Measurements from ENCODE around the gene TMEM131.
"Not testable (repeated sequence)": the region's sequence is repeated elsewhere in the genome, so short reads cannot be mapped to it uniquely, and the experiment has no call there.

TMEM131 gene

DNA sequence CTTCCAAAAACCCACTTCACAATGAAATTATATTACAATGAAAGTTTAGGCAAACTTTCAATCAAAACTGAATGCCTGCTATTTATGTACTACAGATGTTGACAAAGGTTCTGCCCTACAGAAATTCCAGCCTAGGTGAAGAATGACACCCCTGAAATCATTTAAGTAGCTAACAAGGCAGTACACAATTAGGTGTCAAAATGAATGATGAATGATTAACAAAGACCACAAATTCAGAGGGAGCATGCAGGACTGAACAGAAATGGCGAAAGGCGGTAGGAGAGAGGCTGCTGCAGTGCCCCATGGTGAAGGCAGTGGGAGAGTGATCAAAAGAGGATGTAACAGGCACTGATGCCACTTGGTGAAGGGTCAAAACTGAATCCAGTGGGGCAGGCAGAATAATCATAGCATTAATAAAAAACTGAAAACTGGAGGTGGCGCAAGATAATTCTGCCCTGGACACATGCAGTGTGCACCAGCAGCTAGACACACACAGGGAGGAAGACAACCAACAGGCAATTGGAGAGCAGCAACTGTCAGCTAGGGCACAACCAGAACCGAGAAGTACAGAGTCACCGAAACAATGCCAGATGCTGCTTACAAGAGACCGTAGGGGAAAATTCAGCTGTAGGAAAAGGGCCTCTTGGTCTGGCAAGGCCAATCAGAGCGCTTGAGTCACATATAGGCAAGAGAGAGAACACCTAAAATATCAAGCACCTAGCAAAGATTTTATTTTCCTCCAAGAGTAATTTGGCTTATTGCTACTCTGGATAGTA, 4.5 kb downstream of the TMEM131 start:
- no peak for ATAC-seq

DNA sequence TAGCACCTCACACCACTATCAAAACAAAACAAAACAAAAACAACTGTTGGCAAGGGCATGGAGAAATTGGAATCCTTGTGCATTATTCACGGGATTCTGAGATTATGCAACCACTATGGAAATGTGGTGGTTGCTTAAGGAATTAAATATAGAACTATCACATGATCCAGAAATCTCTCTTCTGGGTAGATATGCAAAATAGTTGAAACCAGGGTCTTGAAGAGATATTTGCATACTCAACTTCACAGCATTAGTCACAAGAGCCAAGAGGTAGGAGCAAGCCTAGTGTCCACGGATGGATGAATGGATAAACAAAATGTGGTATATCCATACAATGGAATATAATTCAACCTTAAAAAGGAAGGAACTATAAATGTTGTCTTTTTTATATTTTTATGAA, 7.0 kb downstream of the TMEM131 start:
- ATAC-seq, result no peak

GRCh38 chr2:97985998-97986397, 9.8 kb downstream of the TMEM131 start:
- ATAC-seq, result no peak

- no peak for ATAC-seq
Observed at GRCh38 chr2:97983698-97984097, 12.1 kb downstream of the TMEM131 start.

- no peak for ATAC-seq
Observed at GRCh38 chr2:97983134-97983533, 12.6 kb downstream of the TMEM131 start.

DNA sequence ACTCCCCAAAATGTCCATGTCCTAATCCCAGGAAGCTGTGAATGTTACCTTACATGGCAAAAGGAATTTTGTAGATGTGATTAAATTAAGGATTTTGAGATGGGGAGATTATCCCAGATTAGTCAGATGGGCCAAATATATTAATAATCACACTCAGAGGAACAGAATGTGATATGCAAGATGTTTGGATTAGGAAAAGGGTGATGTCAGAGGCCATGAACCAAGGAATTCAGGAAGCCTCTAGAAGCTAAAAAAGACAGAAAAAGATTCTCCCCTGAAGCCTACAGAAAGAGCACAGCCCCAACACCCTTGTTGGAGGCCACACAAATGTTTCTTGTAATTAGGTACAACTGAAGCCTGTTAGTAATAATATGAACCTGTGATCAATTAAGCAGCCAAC, 13.1 kb downstream of the TMEM131 start:
- ATAC-seq, result no peak

- ATAC-seq, result no peak
Observed at GRCh38 chr2:97981961-97982360, 13.8 kb downstream of the TMEM131 start.

DNA sequence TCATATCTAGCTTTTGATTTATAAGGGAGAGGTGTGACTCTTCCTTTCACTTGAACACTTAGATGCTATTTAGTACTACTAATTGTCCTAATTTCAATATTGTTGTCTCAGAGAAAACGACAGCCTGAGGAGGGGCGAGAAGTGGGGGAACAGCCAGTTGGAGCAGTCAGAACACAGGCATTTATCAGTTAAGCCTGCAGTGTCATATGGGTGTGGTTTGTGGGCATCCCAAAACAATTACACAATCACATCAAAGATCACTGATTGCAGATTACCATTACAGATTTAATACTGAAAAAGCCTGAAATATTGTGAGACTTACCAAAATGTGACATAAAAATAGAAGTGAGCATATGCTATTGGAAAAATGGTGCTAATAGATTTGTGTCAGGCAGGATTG, 15.8 kb downstream of the TMEM131 start:
- ATAC-seq, result peak in 1 of 2 donors; percentile 25

DNA sequence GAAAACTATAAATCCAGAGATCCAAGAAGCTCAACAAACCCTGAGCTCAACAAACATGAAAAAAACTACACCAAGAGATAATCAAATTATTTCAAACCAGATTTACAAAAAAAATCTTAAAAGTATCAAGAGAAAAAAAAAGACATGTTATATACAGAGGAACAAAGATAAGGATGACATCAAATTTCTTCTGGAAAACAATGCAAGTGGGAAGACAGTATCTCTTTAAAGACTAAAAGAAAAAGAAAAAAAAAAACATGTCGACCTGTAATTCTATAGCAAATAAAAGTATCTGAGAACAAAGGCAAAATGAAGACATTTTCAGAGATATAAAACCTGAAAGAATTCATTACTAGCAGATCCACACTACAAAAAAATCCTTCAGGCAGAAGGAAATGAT, 21.3 kb downstream of the TMEM131 start:
- ATAC-seq, result no peak

DNA sequence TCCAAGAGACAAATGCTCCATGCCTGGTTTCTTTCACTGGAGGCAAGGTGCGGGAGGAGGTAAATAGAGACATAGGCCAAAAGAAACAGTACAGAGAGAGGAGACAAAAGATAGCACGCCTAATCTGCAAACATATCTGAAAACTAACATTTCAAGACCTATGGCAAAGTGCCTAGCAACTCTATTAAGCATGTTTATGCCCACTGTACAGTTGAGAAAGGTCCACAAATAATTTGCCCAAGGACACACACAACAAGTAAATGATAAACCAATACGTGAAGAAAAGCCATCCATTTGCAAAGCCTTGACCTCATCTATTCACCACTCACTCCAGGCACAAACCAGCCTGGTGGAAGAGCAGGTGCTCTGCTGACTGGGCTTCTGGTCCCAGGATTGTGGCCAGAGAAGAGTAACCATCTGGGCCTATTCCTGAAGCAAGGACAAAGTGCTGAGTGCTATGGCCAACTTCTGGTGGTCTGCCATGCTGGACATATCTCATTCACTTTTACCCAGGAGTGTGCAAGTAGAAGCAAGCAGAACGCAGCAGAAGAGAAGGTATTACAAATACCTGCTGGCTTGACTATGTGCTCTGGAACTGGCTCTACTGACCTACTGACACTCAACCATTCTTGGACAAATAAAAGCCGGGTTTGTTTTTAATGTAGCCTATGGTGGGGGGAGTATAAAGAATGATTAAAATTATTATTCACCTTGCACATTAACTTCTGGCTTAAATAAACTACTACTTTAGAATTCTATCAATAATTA, 25.3 kb downstream of the TMEM131 start:
- no peak for ATAC-seq

DNA sequence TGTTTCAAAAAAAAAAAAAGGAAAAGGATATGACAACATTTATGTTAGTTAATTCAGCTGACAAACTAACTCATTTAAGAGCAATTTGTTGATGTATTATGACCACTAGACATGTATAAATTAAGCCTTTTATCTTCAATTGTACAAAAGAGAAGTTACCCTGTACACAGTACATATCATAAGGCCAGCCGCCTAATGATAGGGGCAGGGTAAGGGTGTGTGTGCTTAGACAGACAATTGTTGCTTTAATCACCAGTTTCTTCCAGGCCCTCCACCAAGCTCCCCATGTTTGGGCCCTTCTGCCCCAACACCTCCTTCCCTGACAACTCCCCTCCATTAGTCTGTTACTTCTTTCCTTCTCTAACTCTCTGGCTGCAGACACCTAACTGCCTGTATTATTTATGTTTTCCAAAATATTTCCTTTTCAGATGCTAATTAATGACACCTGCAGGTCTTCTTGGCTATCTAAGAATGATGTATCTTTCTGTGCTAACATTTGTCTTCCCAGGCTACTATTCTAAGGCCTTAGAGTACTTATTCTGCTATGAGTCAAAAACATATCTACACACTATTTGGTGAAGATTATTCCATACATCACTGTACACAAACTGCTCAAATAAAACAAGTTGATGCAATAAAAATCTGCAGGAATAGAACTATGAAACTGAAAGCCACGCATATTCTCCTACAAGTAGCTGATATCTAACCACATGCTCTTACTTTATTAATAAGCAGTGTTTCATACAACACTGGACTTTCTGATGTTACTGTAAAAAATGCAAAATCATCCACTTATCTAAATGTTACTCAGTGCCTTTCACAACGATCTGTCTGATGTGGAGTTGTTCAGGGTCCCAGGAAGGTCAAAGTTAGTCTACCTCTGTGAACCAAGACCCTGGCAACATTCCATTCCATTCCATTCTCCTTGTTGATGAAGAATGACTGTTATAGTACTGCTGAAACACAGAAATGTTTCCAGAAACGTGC, 26.4 kb downstream of the TMEM131 start:
- peak; percentile 47 to 67 for ATAC-seq

DNA sequence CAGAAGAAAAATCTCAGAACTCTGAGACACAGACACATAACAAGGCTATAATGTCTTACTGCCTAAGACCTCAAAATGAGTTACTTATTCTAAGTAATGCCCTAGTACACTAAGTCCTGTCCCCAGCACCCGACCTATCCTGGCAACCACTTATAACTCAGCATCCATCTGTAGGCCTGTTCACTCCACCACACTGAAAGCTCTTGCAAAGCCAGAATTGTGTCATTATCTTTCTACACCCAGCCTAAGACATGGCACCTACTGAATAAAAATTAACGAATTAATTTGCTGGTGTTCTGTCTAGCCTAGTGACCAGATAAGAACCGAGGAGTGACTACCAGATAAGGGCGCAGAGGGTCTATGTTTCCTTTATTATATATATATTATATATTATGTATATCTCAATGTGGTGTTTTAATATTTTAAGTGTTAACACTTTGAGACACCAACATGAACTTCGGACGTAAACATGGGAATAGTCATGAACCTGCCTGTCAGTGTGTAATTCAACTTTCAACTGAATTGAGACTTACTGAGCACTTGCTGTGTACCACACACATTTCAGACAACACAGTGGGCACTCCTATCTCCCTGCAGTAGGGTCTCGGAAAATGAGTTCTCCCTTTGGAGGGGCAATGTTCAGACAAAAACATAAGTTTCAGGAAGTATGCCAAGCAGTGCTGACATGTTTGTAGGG, 27.7 kb downstream of the TMEM131 start:
- ATAC-seq, result no peak

GRCh38 chr2:97967216-97967592, 28.5 kb downstream of the TMEM131 start:
- ATAC-seq, result no peak

DNA sequence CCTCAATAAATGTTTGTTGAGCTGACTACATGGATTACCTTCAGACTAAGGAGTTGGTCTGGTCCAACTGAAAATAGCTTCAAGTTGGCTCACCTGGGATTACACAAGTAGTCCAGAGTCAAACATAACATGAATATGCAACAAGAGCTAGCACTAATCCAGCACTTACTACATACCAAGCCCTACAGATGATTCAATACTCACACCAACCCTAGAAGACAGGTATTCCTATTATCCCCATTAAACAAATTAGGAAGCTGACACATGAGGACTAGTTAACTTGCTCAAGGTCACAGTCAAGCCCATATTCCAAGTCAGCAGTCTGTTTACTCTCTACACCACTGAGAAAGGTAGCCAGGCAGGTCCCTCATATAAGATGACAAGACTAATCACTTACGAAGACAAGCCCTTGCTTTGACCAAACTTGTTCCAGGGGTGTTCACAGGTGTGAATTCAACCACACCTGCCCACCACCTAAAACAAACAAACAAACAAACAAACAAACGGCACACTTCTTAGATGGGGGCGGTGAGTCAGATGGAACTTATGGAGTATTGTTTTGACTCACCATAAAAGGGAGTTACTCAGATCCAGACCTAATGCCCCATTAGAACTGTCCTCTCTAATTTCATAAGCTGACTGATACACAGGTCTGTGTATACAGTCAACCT, 29.1 kb downstream of the TMEM131 start:
- ATAC-seq, result peak; percentile 66 to 70

DNA sequence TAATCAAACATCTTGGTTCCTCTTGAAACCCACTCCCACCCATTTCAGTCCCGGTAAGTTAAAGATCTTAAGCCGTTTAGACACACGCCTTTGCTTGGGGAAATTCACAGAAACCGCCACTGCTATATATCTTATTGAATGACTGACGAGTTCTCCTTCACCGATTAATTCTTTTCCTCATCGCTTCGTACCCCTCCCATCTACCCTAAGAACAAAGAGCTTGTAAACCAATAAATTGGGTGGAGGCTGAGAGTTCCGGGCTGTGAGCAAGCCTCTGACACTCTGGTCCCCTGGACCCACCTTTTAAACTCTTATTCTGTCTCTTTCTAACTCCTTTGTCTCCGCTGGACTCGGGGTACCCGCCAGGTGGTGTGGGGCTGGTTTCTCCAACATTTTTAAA, 30.6 kb downstream of the TMEM131 start:
- no peak for ATAC-seq

DNA sequence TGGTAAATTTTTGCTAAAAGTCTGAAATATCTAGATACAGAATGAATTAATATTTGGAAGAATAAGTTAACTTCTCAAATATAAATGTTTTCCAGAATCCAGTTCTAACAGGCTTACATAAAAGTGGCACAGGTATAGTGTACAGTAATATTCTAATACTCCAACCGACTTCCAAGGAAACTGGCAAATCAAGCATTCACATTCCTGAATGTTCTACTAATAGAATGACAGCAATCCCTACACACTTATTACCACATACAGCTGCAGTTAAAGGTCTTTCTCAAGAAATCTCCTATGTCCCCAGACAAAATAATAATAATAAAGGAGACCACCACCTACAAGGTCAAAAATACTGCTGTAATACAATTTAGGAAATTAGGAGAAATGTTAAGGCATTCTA, 31.9 kb downstream of the TMEM131 start:
- no peak for ATAC-seq

DNA sequence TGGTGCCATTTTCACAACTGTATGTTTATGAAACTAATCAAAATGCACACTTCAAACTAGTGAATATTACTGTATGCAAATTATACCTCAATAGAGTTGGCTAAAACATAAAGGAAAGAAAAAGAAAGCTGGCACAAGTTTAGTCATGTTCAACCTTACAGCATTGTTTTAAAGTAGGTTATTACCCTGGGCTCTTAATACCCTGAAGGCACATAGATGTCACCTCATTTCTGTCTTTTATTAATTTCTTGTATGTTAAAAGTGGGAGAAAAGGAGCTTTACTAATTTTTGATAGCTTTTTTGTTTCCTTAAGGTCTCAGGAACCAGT, 32.7 kb downstream of the TMEM131 start:
- peak; percentile 11 to 45 for ATAC-seq

- no peak for ATAC-seq
Observed at GRCh38 chr2:97961534-97961933, 34.2 kb downstream of the TMEM131 start.

- ATAC-seq, result no peak
Observed at GRCh38 chr2:97958184-97958583, 37.6 kb downstream of the TMEM131 start.

DNA sequence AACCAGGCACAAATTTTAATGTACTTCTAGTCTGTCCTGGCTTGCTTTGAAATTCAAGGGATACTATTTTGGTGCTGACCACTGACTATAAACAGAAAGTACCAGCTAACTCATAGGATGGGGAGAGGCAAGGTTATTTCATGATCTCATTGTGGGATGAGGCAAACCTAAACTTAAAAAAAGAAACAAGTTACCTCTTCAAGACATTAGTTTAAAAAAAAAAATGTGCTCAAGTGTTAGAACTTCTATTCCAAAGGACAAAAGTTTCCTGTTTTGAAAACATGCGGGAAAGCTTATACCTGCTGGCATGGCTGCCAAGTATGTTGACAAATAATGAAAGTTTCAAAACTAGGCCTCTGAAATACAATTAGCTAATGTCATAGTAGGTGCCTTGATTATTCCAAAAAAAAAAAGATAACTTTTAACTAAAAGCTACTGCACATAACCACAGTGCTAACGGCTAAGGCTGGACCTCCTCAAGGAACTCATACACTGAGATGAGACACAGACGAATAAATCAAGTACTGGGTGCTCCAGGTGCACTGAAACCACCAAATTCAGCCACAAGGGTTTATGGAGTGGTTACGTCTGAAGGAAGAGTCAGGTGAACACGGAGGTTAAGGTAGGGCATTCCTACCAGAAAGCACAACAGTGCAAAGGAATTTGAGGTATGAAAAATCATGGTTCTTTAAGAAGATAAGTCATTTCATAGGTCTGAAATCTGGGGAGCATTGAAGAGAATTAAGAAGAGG, 38.1 kb downstream of the TMEM131 start:
- no peak for ATAC-seq

- not testable (repeated sequence) for ATAC-seq
Observed at GRCh38 chr2:97956753-97957152, 39.0 kb downstream of the TMEM131 start.
